H9 (cell line): ENCODE results near the gene EXOC8. TPM values are rescaled to one million over a fixed set of nuclear protein-coding genes. Genes with fewer than 3 reads are reported as not detected.

Experiments used
- DNase-seq: peaks from one replicate; pipeline ENCODE4 v3.0.0-alpha.2; 2017
- H2AFZ ChIP-seq: one replicate; pipeline ENCODE4 v1.6.1; 2013; ENCODE audit warnings: mild to moderate bottlenecking, low read length, control low read depth, moderate library complexity
- H2AK5ac ChIP-seq: 2 replicates; pipeline ENCODE4 v1.6.1; 2013; ENCODE audit warnings: low read length, control low read depth, mixed read lengths; ENCODE audit not compliant: insufficient read length
- H2BK120ac ChIP-seq: one replicate; pipeline ENCODE4 v1.6.1; 2013; ENCODE audit warnings: low read depth, mild to moderate bottlenecking, low read length, control low read depth, inconsistent platforms; ENCODE audit not compliant: poor library complexity, severe bottlenecking
- H2BK12ac ChIP-seq: 2 replicates; pipeline ENCODE4 v1.6.1; 2013; ENCODE audit warnings: low read length, control low read depth, mixed read lengths, low read depth; ENCODE audit not compliant: insufficient read length
- H2BK15ac ChIP-seq: 2 replicates; pipeline ENCODE4 v1.6.1; 2013; ENCODE audit warnings: low read depth, low read length, control low read depth
- H2BK20ac ChIP-seq: one replicate; pipeline ENCODE4 v1.6.1; 2013; ENCODE audit warnings: low read depth, mild to moderate bottlenecking, low read length, control low read depth, inconsistent platforms; ENCODE audit not compliant: poor library complexity, severe bottlenecking
- H2BK5ac ChIP-seq: 2 replicates; pipeline ENCODE4 v1.6.1; 2013; ENCODE audit warnings: low read length, control low read depth, mixed read lengths; ENCODE audit not compliant: insufficient read length
- H3K14ac ChIP-seq: 2 replicates; pipeline ENCODE4 v1.6.1; 2013; ENCODE audit warnings: low read length, control low read depth; ENCODE audit not compliant: insufficient read depth
- H3K18ac ChIP-seq: 2 replicates; pipeline ENCODE4 v1.6.1; 2013; ENCODE audit warnings: low read depth, mild to moderate bottlenecking, mixed read lengths, low read length, control low read depth; ENCODE audit not compliant: insufficient read length
- H3K23ac ChIP-seq: 2 replicates; pipeline ENCODE4 v1.6.1; 2013; ENCODE audit warnings: low read length, control low read depth, mixed read lengths, low read depth; ENCODE audit not compliant: insufficient read length
- H3K23me2 ChIP-seq: 2 replicates; pipeline ENCODE4 v1.6.1; 2013; ENCODE audit warnings: low read depth, mild to moderate bottlenecking, mixed read lengths, low read length, control low read depth; ENCODE audit not compliant: insufficient read length, poor library complexity, severe bottlenecking
- H3K27ac ChIP-seq: 2 replicates; pipeline ENCODE4 v1.5.1; 2013; ENCODE audit warnings: low read length, control low read depth, mixed read lengths, low read depth; ENCODE audit not compliant: insufficient read length
- H3K27me3 ChIP-seq: 2 replicates; pipeline ENCODE4 v1.6.1; 2013; ENCODE audit warnings: low read length, control low read depth, inconsistent platforms; ENCODE audit not compliant: insufficient read depth
- H3K4ac ChIP-seq: 2 replicates; pipeline ENCODE4 v1.6.1; 2013; ENCODE audit warnings: low read depth, mild to moderate bottlenecking, control low read depth, inconsistent platforms, low read length, moderate library complexity
- H3K4me1 ChIP-seq: 2 replicates; pipeline ENCODE4 v1.6.1; 2013; ENCODE audit warnings: low read length, control low read depth, inconsistent platforms; ENCODE audit not compliant: insufficient read depth
- H3K4me2 ChIP-seq: 2 replicates; pipeline ENCODE4 v1.6.1; 2013; ENCODE audit warnings: low read length, control low read depth, mixed read lengths; ENCODE audit not compliant: insufficient read length, insufficient read depth
- H3K56ac ChIP-seq: 2 replicates; pipeline ENCODE4 v1.6.1; 2013; ENCODE audit warnings: low read depth, mild to moderate bottlenecking, mixed read lengths, low read length, control low read depth; ENCODE audit not compliant: insufficient read length
- H3K79me1 ChIP-seq: 2 replicates; pipeline ENCODE4 v1.6.1; 2013; ENCODE audit warnings: low read depth, mild to moderate bottlenecking, moderate library complexity, low read length, control low read depth, inconsistent platforms; ENCODE audit not compliant: insufficient read depth, poor library complexity, severe bottlenecking
- H3K79me2 ChIP-seq: 2 replicates; pipeline ENCODE4 v1.6.1; 2013; ENCODE audit warnings: low read length, control low read depth, inconsistent platforms; ENCODE audit not compliant: insufficient read depth
- H3K9ac ChIP-seq: 2 replicates; pipeline ENCODE4 v1.6.1; 2013; ENCODE audit warnings: low read length, control low read depth, mixed read lengths; ENCODE audit not compliant: insufficient read length; ENCODE audit errors: extremely low read depth
- H3K9me3 ChIP-seq: one replicate; pipeline ENCODE4 v1.6.1; 2013; ENCODE audit warnings: low read depth, low read length, inconsistent platforms; ENCODE audit not compliant: control insufficient read depth
- H3T11ph ChIP-seq: one replicate; pipeline ENCODE4 v1.6.1; 2013; ENCODE audit warnings: mild to moderate bottlenecking, low read length, control low read depth, inconsistent platforms
- H4K20me1 ChIP-seq: one replicate; pipeline ENCODE4 v1.6.1; 2013; ENCODE audit not compliant: control insufficient read depth, insufficient read length, insufficient read depth
- H4K5ac ChIP-seq: 2 replicates; pipeline ENCODE4 v1.6.1; 2013; ENCODE audit warnings: low read depth, mild to moderate bottlenecking, mixed read lengths, low read length, control low read depth; ENCODE audit not compliant: insufficient read length
- H4K8ac ChIP-seq: replicated peaks from 2 replicates; pipeline ENCODE4 v1.6.1; 2013; ENCODE audit warnings: low read length, control low read depth, mixed read lengths, low read depth; ENCODE audit not compliant: insufficient read length
- H4K91ac ChIP-seq: 2 replicates; pipeline ENCODE4 v1.6.1; 2013; ENCODE audit warnings: low read depth, mild to moderate bottlenecking, moderate library complexity, mixed read lengths, low read length, control low read depth; ENCODE audit not compliant: insufficient read length
- H3K27ac Mint-ChIP-seq, 3 experiments: 2 replicates in 2 of 3; 3 replicates in 1 of 3; pipeline ENCODE4 v1.8.0; 2020 to 2021; ENCODE audit warnings: mixed read lengths in 3 of 3, mild to moderate bottlenecking in 1 of 3, moderate library complexity in 1 of 3
- H3K27me3 Mint-ChIP-seq: 2 replicates; pipeline ENCODE4 v1.8.0; 2021; ENCODE audit warnings: low read depth, mild to moderate bottlenecking, moderate library complexity, mixed read lengths
- H3K36me3 Mint-ChIP-seq, 3 experiments: 2 replicates in 2 of 3; 3 replicates in 1 of 3; pipeline ENCODE4 v1.8.0; 2020 to 2021; ENCODE audit warnings: low read depth in 3 of 3, mixed read lengths in 3 of 3; ENCODE audit not compliant: insufficient read depth in 1 of 3
- H3K4me1 Mint-ChIP-seq, 2 experiments: 2 replicates each; pipeline ENCODE4 v1.8.0; 2020; ENCODE audit warnings: mixed read lengths in 2 of 2
- H3K4me3 Mint-ChIP-seq, 2 experiments: 2 replicates in 1 of 2; 3 replicates in 1 of 2; pipeline ENCODE4 v1.8.0; 2020 to 2021; ENCODE audit warnings: mild to moderate bottlenecking in 2 of 2, mixed read lengths in 2 of 2, moderate library complexity in 1 of 2
- H3K9me3 Mint-ChIP-seq, 2 experiments: 2 replicates in 1 of 2; 3 replicates in 1 of 2; pipeline ENCODE4 v1.8.0; 2020; ENCODE audit warnings: mild to moderate bottlenecking in 2 of 2, mixed read lengths in 2 of 2, moderate library complexity in 1 of 2
- CTCF ChIP-seq: fragments of 200-600 bp; sonication (generic); conservative IDR thresholded peaks from 3 replicates; pipeline ENCODE4 v1.8.0; 2021; ENCODE audit warnings: antibody characterized with exemption, mild to moderate bottlenecking
- WGBS: extraction: QIAGEN DNeasy Blood & Tissue Kit; methylation state at CpG from one replicate; pipeline ENCODE4 v1.1.7; 2013; ENCODE audit warnings: missing lambda C conversion rate, low lambda C conversion rate, mixed read lengths; ENCODE audit not compliant: insufficient read length; ENCODE audit errors: extremely low coverage; 5-methylcytosine and 5-hydroxymethylcytosine counted together
- total RNA-seq: library from RNA; stranded (reverse); gene quantifications from 2 replicates; pipeline ENCODE4 v1.2.1, GENCODE V29; 2021

The EXOC8 gene
- total RNA-seq, 1 experiment from 2014 or later = 10.8 TPM

- H2BK20ac ChIP-seq = no peak overlapping the region
- Mint-ChIP-seq H3K4me1 (no peaks in the 10 kb centered on the region), H3K4me3 (no peak overlapping the region), H3K27me3 (peaks cover 3% of the 10 kb centered on the region; the same call in 1 of the 2 replicates), H3K9me3 (no peaks in the 10 kb centered on the region), H3K27ac (no peak overlapping the region; a peak in 1 of 7 replicates), H3K36me3 (no peaks in the 10 kb centered on the region)
- no peak overlapping the region for H2BK15ac ChIP-seq
- H3K14ac ChIP-seq = no peak overlapping the region
- no peak overlapping the region for H4K8ac ChIP-seq
- H2BK5ac ChIP-seq = no peak overlapping the region
- no peak overlapping the region for H3K27ac ChIP-seq
- H2BK12ac ChIP-seq = no peak overlapping the region
- no peaks in the 10 kb centered on the region for H3K23me2 ChIP-seq
- no peaks in the 10 kb centered on the region for H3K4me1 ChIP-seq
- no peaks in the 10 kb centered on the region for H3K9me3 ChIP-seq
- H3T11ph ChIP-seq = no peak overlapping the region
- H3K18ac ChIP-seq = no peak overlapping the region
- no peak overlapping the region for H2BK120ac ChIP-seq
- no peak for TF ChIP-seq CTCF
- no peak overlapping the region for H4K5ac ChIP-seq
- H3K79me1 ChIP-seq = no peaks in the 10 kb centered on the region
- no peak overlapping the region for H3K4ac ChIP-seq
- H3K27me3 ChIP-seq = no peaks in the 10 kb centered on the region
- H3K56ac ChIP-seq = no peak overlapping the region
- no peaks in the 10 kb centered on the region for H4K20me1 ChIP-seq
- peak; percentile 6 for DNase-seq
- H3K9ac ChIP-seq = no peak overlapping the region
- no peak overlapping the region for H4K91ac ChIP-seq
- H2AK5ac ChIP-seq = no peak overlapping the region
- WGBS = no CpG with 5 or more reads among the region's 4 CpGs
- H3K23ac ChIP-seq = no peak overlapping the region
- no peaks in the 10 kb centered on the region for H3K79me2 ChIP-seq
- H2AFZ ChIP-seq = no peak overlapping the region
- no peak overlapping the region for H3K4me2 ChIP-seq
Measured at GRCh38 chr1:231318568-231318967, 19.1 kb downstream of the EXOC8 start.
